CD4-positive, CD25-positive, alpha-beta regulatory T cell (primary cell): ENCODE measurements around the gene LHPP. TPM values are rescaled to one million over a fixed set of nuclear protein-coding genes. Genes with fewer than 3 reads are reported as not detected.

Experiments
- ATAC-seq, 2 donors: fragments of 150-1000 bp; cut with Tn5 transposase; one replicate each; pipeline ENCODE4 v1.10.0; 2021; ENCODE audit warnings: low read depth in 2 of 2, moderate number of reproducible peaks in 2 of 2, moderate library complexity in 1 of 2
- DNase-seq, 3 donors: peaks; one replicate each; pipeline versions ENCODE4 v3.0.0 to v3.0.0-alpha.2; 2012 to 2022; ENCODE audit warnings: mixed read lengths in 1 of 3
- H3K27ac ChIP-seq: one replicate; pipeline ENCODE4 v1.7.0; 2013; ENCODE audit warnings: mild to moderate bottlenecking, low read length; ENCODE audit not compliant: insufficient read depth, poor library complexity, severe bottlenecking
- H3K27me3 ChIP-seq: one replicate; pipeline ENCODE4 v1.7.0; 2013; ENCODE audit warnings: low read length; ENCODE audit not compliant: control insufficient read depth, insufficient read depth
- H3K36me3 ChIP-seq: one replicate; pipeline ENCODE4 v1.7.0; 2013; ENCODE audit warnings: mild to moderate bottlenecking, low read length, moderate library complexity; ENCODE audit not compliant: control insufficient read depth, insufficient read depth
- H3K4me1 ChIP-seq: 2 replicates; pipeline ENCODE4 v1.7.0; 2013; ENCODE audit warnings: mild to moderate bottlenecking, low read length; ENCODE audit not compliant: insufficient read depth, control insufficient read depth, poor library complexity, severe bottlenecking
- H3K4me3 ChIP-seq: one replicate; pipeline ENCODE4 v1.7.0; 2013; ENCODE audit warnings: low read depth, mild to moderate bottlenecking, low read length, moderate library complexity
- H3K9me3 ChIP-seq, 2 experiments: 1 replicate in 1 of 2; 2 replicates in 1 of 2; pipeline ENCODE4 v1.7.0; 2013; ENCODE audit warnings: low read length in 2 of 2, mild to moderate bottlenecking in 1 of 2, moderate library complexity in 1 of 2; ENCODE audit not compliant: control insufficient read depth in 2 of 2
- H3K27ac Mint-ChIP-seq, 3 donors: one replicate each; pipeline ENCODE4 v1.8.0; 2020 to 2022; ENCODE audit warnings: mild to moderate bottlenecking in 3 of 3, mixed read lengths in 3 of 3, moderate library complexity in 2 of 3
- H3K27me3 Mint-ChIP-seq: one replicate; pipeline ENCODE4 v1.8.0; 2022; ENCODE audit warnings: mild to moderate bottlenecking, mixed read lengths
- H3K36me3 Mint-ChIP-seq: one replicate; pipeline ENCODE4 v1.8.0; 2020; ENCODE audit warnings: mixed read lengths
- H3K4me1 Mint-ChIP-seq, 4 donors: one replicate each; pipeline ENCODE4 v1.8.0; 2020 to 2022; ENCODE audit warnings: mixed read lengths in 4 of 4, mild to moderate bottlenecking in 1 of 4
- H3K4me3 Mint-ChIP-seq, 4 donors: one replicate each; pipeline ENCODE4 v1.8.0; 2020 to 2022; ENCODE audit warnings: mild to moderate bottlenecking in 4 of 4, mixed read lengths in 4 of 4, moderate library complexity in 3 of 4
- H3K9me3 Mint-ChIP-seq, 7 donors: one replicate each; pipeline ENCODE4 v1.8.0; 2020 to 2022; ENCODE audit warnings: mixed read lengths in 7 of 7, mild to moderate bottlenecking in 3 of 7, moderate library complexity in 2 of 7
- polyA plus RNA-seq, 4 donors: library from polyadenylated mRNA; unstranded; fragments of 300-500 nt; fragmentation: Illumina TruSeq; gene quantifications; one replicate each; pipeline ENCODE4 v1.2.3, GENCODE V29; 2021
- total RNA-seq: library from RNA; stranded (reverse); gene quantifications from one replicate; pipeline ENCODE4 v1.2.3, GENCODE V29; 2022

LHPP gene
- total and polyA plus RNA-seq, 5 donors from 2014 or later: 20.1 to 29.2 (median 25.0) TPM

- peaks cover 10% of the 10 kb centered on the region for H3K36me3 Mint-ChIP-seq
- no peaks in the 10 kb centered on the region for H3K27me3 ChIP-seq
- H3K4me3 ChIP-seq: no peak overlapping the region
- no peak overlapping the region for H3K27ac ChIP-seq
- H3K4me1 ChIP-seq: peaks cover 40% of the 10 kb centered on the region
- ATAC-seq (peak; percentile 23 to 33), DNase-seq (no peak)
- no peaks in the 10 kb centered on the region for H3K27me3 Mint-ChIP-seq
- peaks cover 0 to 50% (median 19%) of the 10 kb centered on the region in 4 donors for H3K4me1 Mint-ChIP-seq
- no peak overlapping the region for H3K4me3 Mint-ChIP-seq
- H3K9me3 Mint-ChIP-seq: peaks cover 0 to 2% (median 0%) of the 10 kb centered on the region in 7 donors
- H3K27ac Mint-ChIP-seq: peak overlapping the region; percentile 56 to 94 (median 71)
- H3K9me3 ChIP-seq: no peaks in the 10 kb centered on the region
- H3K36me3 ChIP-seq: peaks cover 29% of the 10 kb centered on the region
Measured at GRCh38 chr10:124619195-124619594, 157.6 kb downstream of the LHPP start.

- no peak overlapping the region for H3K27ac ChIP-seq
- ATAC-seq: no peak
- no peaks in the 10 kb centered on the region for H3K27me3 Mint-ChIP-seq
- H3K4me1 ChIP-seq: peaks cover 36% of the 10 kb centered on the region
- H3K27me3 ChIP-seq: no peaks in the 10 kb centered on the region
- H3K9me3 Mint-ChIP-seq: peaks cover 0 to 2% (median 0%) of the 10 kb centered on the region in 7 donors
- H3K27ac Mint-ChIP-seq: peak overlapping the region; percentile 56 to 71 (median 67)
- H3K36me3 ChIP-seq: peaks cover 29% of the 10 kb centered on the region
- H3K4me3 ChIP-seq: no peak overlapping the region
- peaks cover 0 to 49% (median 18%) of the 10 kb centered on the region in 4 donors for H3K4me1 Mint-ChIP-seq
- no peak overlapping the region for H3K4me3 Mint-ChIP-seq
- H3K36me3 Mint-ChIP-seq: peaks cover 10% of the 10 kb centered on the region
- H3K9me3 ChIP-seq: no peaks in the 10 kb centered on the region
- no peak for DNase-seq
Measured at GRCh38 chr10:124619802-124620490, 158.3 kb downstream of the LHPP start.

- H3K27ac Mint-ChIP-seq: no peak overlapping the region
- peaks cover 3 to 52% (median 22%) of the 10 kb centered on the region in 4 donors for H3K4me1 Mint-ChIP-seq
- peaks cover 10% of the 10 kb centered on the region for H3K36me3 Mint-ChIP-seq
- Histone ChIP-seq H3K27ac (no peak overlapping the region), H3K9me3 (no peaks in the 10 kb centered on the region), H3K27me3 (no peaks in the 10 kb centered on the region), H3K4me1 (peaks cover 39% of the 10 kb centered on the region), H3K36me3 (peaks cover 28% of the 10 kb centered on the region), H3K4me3 (no peak overlapping the region)
- no peaks in the 10 kb centered on the region for H3K27me3 Mint-ChIP-seq
- DNase-seq (no peak), ATAC-seq (no peak)
- H3K4me3 Mint-ChIP-seq: no peak overlapping the region
- H3K9me3 Mint-ChIP-seq: no peaks in the 10 kb centered on the region
Measured at GRCh38 chr10:124621637-124622036, 160.0 kb downstream of the LHPP start.

GRCh38 chr10:124622158-124622557, 160.5 kb downstream of the LHPP start:
- DNase-seq (no peak), ATAC-seq (no peak)
- Mint-ChIP-seq H3K4me1 (peaks cover 7 to 55% (median 26%) of the 10 kb centered on the region in 4 donors), H3K27me3 (no peaks in the 10 kb centered on the region), H3K4me3 (no peak overlapping the region), H3K9me3 (no peaks in the 10 kb centered on the region), H3K27ac (no peak overlapping the region), H3K36me3 (peaks cover 7% of the 10 kb centered on the region)
- Histone ChIP-seq H3K36me3 (peaks cover 28% of the 10 kb centered on the region), H3K4me3 (no peak overlapping the region), H3K9me3 (no peaks in the 10 kb centered on the region), H3K4me1 (peaks cover 44% of the 10 kb centered on the region), H3K27ac (no peak overlapping the region), H3K27me3 (no peaks in the 10 kb centered on the region)

- H3K9me3 Mint-ChIP-seq: no peaks in the 10 kb centered on the region
- Histone ChIP-seq H3K27ac (no peak overlapping the region), H3K4me1 (peaks cover 53% of the 10 kb centered on the region), H3K27me3 (no peaks in the 10 kb centered on the region), H3K4me3 (no peak overlapping the region), H3K9me3 (no peaks in the 10 kb centered on the region), H3K36me3 (peaks cover 28% of the 10 kb centered on the region)
- DNase-seq: no peak
- H3K27me3 Mint-ChIP-seq: no peaks in the 10 kb centered on the region
- H3K4me1 Mint-ChIP-seq: peaks cover 7 to 60% (median 30%) of the 10 kb centered on the region in 4 donors
- H3K36me3 Mint-ChIP-seq: peaks cover 7% of the 10 kb centered on the region
- H3K27ac Mint-ChIP-seq: peak overlapping the region in 1 of 3 donors; percentile 74
- no peak for ATAC-seq
- peak overlapping the region in 1 of 4 donors; percentile 43 for H3K4me3 Mint-ChIP-seq
Measured at GRCh38 chr10:124622866-124623536, 161.4 kb downstream of the LHPP start.

GRCh38 chr10:124624006-124624405, 162.4 kb downstream of the LHPP start:
- Histone ChIP-seq H3K4me3 (no peak overlapping the region), H3K27ac (no peak overlapping the region), H3K4me1 (peaks cover 49% of the 10 kb centered on the region), H3K36me3 (peaks cover 21% of the 10 kb centered on the region), H3K27me3 (no peaks in the 10 kb centered on the region), H3K9me3 (no peaks in the 10 kb centered on the region)
- DNase-seq (no peak), ATAC-seq (no peak)
- Mint-ChIP-seq H3K27ac (peak overlapping the region in 2 of 3 donors; percentile 76 to 78), H3K9me3 (no peaks in the 10 kb centered on the region), H3K4me3 (peak overlapping the region in 1 of 4 donors; percentile 52), H3K36me3 (peaks cover 7% of the 10 kb centered on the region), H3K4me1 (peaks cover 7 to 62% (median 32%) of the 10 kb centered on the region in 4 donors), H3K27me3 (no peaks in the 10 kb centered on the region)

- H3K9me3 Mint-ChIP-seq: no peaks in the 10 kb centered on the region
- ATAC-seq: no peak
- H3K36me3 Mint-ChIP-seq: peaks cover 7% of the 10 kb centered on the region
- peak overlapping the region in 2 of 4 donors; percentile 52 to 68 for H3K4me3 Mint-ChIP-seq
- Histone ChIP-seq H3K36me3 (peaks cover 21% of the 10 kb centered on the region), H3K27ac (no peak overlapping the region), H3K4me3 (no peak overlapping the region), H3K27me3 (no peaks in the 10 kb centered on the region), H3K4me1 (peaks cover 45% of the 10 kb centered on the region), H3K9me3 (no peaks in the 10 kb centered on the region)
- peak overlapping the region in 2 of 3 donors; percentile 76 to 78 for H3K27ac Mint-ChIP-seq
- no peak for DNase-seq
- H3K4me1 Mint-ChIP-seq: peaks cover 7 to 63% (median 35%) of the 10 kb centered on the region in 4 donors
- H3K27me3 Mint-ChIP-seq: no peaks in the 10 kb centered on the region
Measured at GRCh38 chr10:124624466-124624865, 162.8 kb downstream of the LHPP start.
